ENCODE results near the gene SPEM3. TPM values are rescaled to one million over a fixed set of nuclear protein-coding genes. Genes with fewer than 3 reads are reported as not detected.

SPEM3 gene
- total RNA-seq: not detected
- long read RNA-seq: 0 reads

DNA sequence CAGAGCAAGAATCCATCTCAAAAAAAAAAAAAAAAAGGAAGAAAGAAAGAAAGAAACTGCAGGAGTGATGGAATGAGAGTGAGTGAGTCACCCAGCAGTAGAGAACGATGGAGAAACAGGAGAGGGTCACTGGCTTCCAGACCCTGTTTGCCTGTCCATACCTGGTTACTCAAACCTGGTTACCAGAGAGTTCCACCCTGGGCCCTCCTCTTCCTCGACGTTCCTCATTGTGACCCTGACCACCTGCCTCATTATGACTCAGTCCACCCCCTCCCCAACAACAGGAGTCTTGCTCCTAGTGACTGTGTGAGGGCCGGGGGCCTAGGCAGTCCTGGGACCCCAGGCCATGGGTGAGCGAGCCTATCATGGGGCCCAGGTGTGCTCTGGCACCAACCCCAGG, at the start of gene SPEM3:
Gene SPEM3 (plus strand): TSS at position 301 of the 400 bp plus-strand sequence. CDS start 46 bp downstream, at position 347.
- ATAC-seq: no peak
- intact Hi-C loops (cut with DNase I): no loop called here
- no peak for DNase-seq (ENCODE audit: missing footprints)

DNA sequence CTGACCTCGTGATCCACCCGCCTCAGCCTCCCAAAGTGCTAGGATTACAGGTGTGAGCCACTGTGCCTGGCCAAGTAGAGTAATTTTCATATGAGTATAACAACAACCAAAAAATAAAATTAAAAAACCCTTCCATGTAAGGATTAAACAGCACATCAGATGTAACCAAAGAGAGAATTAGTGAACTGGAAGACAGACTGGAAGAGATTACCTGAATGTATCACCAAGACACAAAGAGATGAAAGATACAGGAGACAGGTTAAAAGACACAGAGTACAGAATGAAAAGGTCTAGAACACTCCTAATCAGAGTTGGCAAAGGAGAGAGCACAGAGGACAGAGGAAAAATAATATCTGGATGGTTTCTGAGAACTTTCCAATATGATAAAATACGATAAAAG, 49.5 kb upstream of the SPEM3 start:
- DNase-seq (ENCODE audit: missing footprints) (no peak), ATAC-seq (no peak)
- intact Hi-C loops (cut with DNase I): no loop called here

DNA sequence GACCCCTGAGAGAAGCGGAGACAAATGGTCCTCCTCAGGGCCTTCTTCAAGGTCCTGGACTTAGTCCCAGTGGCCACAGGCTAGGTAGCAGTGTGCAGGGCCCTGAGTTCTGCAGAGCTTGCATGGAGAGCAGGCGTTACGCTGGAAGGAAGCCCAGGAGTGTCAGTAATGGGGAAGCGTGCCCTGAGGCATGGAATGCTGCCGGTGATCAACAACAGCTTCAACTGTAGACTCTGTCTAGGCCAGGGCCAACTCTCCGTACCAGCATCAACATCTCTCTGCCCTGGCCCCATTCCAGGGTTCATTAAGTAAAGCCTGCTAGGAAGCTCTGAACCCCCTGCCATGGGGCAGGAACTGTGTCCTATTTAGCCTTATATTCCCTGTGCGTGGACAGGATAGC, 48.3 kb upstream of the SPEM3 start:
- intact Hi-C loops (cut with DNase I): no loop called here
- ATAC-seq: peak; percentile 83

DNA sequence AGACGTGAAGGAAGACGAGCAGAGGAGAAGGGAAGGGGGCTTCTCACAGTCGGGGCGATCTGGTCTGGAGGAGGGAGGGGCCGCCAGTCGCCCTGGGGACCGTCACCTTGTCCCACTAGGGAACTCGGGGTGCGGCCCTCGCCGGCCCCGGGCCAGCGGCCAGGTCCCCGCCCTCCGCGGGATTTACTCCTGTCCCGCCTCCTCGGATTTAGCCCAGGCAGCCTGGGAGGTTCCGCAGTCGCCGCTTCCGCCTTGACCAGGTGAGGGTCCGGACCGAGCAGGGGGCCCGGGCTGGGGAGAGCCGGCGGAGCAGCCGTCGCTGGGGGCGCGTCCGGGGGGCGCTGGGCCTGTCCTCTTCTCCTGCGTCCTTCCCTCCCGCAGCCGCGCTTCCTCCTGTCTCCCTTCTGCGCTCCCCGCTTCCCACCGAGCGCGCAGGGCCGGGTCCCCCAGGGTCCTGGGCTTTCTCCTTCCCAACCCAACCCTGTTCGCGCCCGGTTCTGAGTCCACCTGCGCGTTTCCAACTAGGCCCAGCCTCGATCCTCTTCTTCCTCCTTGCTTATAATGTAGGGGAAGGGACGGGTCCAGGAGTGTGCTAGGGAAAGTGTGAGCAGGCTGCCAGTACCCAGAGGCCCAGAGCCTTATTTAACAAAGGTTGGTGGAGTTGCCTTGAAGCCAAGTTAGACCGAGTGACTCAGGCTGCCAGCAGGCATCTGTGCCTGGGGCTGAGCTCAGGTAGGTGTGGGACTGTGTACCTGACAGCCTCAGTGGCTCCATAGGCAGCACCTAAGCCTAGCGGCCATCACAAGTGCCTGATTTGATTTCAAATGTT, 47.6 kb upstream of the SPEM3 start, which contains the start of gene TNK1:
Gene TNK1 (plus strand): TSS at position 235 of the 829 bp plus-strand sequence. CDS start 1,838 bp downstream, outside the sequence.
- DNase-seq (ENCODE audit: missing footprints) (peak; percentile 75), ATAC-seq (peak; percentile 60)
- intact Hi-C loops (cut with DNase I): no loop called here

More for the DNA sequence above, 48.3 kb upstream of the SPEM3 start:
- DNase-seq (ENCODE audit: missing footprints): peak; percentile 76

DNA sequence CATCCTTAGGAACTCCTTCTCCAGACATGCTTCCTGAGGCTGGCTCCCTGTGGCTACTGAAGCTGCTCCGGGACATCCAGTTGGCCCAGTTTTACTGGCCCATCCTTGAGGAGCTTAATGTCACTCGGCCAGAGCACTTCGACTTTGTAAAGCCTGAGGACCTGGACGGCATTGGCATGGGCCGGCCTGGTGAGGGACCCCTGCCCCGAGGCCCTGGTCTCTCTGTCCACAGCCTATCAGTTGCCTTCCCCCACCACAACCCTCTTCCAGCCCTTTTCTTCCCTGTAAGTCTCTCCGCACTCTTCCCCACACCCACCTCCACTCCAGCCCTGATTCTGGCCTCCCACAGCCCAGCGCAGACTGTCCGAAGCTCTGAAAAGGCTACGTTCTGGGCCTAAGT, 45.8 kb upstream of the SPEM3 start:
- DNase-seq (ENCODE audit: missing footprints): no peak

DNA sequence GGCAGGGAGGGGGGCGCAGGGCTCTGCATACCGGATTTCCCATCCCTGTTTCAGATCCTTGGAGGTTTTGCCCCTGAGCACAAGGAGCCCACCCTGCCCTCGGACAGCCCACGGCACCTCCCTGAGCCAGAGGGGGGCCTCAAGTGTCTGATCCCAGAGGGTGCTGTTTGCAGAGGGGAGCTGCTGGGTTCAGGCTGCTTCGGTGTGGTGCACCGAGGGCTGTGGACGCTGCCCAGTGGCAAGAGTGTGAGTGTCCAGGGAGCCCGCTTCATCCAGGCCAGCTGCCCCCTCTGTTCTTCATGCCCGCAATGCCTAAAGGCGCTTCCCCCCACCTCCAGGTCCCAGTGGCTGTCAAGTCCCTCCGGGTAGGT, 45.3 kb upstream of the SPEM3 start:
- intact Hi-C loops (cut with DNase I): no loop called here
- DNase-seq (ENCODE audit: missing footprints): no peak
- no peak for ATAC-seq

More for the DNA sequence above, 45.8 kb upstream of the SPEM3 start:
- ATAC-seq: no peak
- intact Hi-C loops (cut with DNase I): no loop called here

DNA sequence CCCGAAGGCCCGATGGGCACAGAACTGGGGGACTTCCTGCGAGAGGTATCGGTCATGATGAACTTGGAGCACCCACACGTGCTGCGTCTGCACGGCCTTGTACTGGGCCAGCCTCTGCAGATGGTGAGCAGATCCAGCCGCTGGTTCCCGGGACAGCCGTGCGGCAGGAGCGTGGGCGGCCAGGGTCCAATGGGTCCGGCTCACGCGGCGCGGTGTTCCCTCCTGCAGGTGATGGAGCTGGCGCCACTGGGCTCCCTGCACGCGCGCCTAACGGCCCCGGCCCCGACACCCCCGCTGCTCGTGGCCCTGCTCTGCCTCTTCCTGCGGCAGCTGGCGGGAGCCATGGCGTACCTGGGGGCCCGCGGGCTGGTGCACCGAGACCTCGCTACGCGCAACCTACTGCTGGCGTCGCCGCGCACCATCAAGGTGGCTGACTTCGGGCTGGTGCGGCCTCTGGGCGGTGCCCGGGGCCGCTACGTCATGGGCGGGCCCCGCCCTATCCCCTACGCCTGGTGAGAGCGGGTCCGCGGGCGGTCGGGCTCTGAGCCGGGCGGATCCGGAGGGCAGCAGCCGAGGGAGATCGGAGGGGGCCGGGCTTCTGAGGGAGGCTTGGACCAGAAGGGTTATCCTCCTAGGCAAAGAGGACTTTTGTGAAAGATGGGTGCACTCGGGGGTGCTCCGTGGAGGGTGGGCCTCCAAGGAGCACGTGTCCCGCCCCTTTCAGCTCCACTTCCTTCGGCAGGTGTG, 44.7 kb upstream of the SPEM3 start:
- DNase-seq (ENCODE audit: missing footprints): peak; percentile 72
- intact Hi-C loops (cut with DNase I): no loop called here
- peak; percentile 58 for ATAC-seq

DNA sequence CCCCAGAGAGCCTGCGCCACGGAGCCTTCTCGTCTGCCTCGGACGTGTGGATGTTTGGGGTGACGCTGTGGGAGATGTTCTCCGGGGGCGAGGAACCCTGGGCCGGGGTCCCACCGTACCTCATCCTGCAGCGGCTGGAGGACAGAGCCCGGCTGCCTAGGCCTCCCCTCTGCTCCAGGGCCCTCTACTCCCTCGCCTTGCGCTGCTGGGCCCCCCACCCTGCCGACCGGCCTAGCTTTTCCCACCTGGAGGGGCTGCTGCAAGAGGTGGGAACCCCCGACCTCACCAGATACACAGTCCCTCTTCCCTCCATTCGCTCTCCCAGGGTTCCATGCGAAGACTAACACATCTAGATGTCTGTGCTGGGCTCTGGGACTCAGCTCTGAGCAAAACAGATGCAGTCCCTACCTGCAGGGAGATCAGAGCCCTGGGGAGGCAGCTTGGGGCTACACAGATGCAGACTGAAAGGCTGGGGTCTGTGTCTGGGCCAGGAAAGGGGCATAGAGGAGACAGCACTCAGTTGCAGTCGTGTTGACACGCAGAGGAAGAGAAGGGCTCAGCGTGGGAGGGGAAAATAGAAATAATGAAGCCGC, 44.1 kb upstream of the SPEM3 start:
- ATAC-seq (no peak), DNase-seq (ENCODE audit: missing footprints) (no peak)
- intact Hi-C loops (cut with DNase I): no loop called here

DNA sequence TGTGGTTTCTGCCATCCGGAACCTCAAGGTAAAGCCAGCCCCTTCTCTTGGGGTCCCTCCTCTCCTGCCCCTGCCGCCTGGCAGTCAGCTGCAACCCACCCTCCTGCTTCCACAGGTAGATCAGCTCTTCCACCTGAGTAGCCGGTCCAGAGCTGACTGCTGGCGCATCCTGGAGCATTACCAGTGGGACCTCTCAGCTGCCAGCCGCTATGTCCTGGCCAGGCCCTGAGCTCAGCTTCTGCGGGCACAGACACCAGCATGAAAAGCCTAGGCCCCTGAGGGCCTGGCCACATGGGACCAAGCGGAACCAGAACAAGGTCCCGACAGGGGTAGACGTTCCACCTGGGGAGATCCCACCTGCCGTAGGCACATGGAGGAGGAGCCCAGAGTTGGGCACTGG, 39.8 kb upstream of the SPEM3 start:
- no peak for ATAC-seq
- intact Hi-C loops (cut with DNase I): no loop called here
- no peak for DNase-seq (ENCODE audit: missing footprints)

DNA sequence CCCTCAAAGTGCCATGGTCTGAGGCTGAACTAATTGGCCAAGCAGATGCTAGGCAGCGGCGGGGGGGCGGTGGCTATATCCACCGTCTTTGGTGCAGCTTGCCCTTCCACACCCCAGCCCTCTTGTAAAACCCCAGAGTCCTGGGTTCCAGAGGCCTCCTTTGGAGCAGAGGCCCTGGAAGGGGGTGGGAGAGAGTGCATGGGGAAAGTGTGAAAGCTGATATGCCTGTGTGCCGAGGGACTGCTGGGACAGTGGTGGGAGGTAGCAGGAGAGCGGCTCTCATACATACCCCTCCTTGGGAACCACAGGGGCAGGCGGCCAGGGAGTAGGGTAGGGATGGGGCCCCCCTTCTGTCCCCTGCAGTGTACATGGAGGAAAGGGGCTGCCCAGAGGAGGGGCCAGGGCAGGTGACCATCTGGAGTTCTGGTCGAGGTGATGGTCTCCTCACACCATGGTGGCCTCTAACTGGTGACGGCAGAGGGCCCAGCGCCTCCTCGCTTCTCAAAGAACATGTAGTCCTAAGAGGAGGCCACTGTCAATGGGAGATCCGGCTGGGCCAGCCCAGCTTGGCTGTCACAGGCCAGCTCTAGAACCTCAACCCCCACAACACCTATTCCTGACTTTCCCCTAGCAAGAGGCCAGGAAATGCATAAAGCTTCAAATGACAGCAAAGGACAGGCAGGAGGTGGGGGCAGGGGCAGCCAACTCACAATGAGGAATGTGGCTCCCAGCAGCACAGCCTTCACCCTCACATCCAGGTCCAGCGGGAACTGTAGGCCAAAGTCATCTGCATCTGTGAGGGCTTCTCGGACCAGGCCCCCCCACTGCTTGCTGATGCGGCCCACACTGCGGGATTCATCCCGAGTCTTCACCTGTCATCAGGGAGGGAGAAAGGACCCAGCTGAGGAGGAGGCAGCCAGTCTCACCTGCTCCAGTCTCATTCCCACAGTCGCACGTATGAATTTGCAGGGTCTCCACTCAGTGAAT, 38.4 kb upstream of the SPEM3 start:
- ATAC-seq: no peak
- no peak for DNase-seq (ENCODE audit: missing footprints)
- intact Hi-C loops (cut with DNase I): loop anchor here (5.0 kb wide), 2 partner anchors 73 to 182 kb away; partner anchors contain the start of gene GPS2

DNA sequence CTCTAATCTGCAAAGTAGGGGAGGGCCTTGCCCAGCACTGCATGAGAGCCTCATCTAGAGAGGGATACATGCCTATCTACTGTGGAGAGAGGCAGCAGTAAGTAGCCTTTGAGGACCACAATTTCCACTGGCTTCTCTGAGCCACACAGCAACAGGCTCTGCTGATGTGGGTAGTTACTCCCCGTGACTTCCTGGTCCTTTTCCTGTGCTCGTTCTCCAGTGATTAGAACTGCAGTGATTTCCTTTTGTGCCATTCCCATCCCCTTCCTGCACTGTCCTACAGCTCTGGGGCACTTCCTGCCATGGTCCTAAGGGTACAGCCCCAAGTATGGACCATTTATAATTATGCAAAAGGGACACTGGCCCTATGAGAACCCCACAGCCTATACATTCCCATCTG, 37.4 kb upstream of the SPEM3 start:
- intact Hi-C loops (cut with DNase I): loop anchor here (5.0 kb wide), 2 partner anchors 74 to 181 kb away; partner anchors contain the start of gene GPS2
- DNase-seq (ENCODE audit: missing footprints): no peak
- no peak for ATAC-seq

DNA sequence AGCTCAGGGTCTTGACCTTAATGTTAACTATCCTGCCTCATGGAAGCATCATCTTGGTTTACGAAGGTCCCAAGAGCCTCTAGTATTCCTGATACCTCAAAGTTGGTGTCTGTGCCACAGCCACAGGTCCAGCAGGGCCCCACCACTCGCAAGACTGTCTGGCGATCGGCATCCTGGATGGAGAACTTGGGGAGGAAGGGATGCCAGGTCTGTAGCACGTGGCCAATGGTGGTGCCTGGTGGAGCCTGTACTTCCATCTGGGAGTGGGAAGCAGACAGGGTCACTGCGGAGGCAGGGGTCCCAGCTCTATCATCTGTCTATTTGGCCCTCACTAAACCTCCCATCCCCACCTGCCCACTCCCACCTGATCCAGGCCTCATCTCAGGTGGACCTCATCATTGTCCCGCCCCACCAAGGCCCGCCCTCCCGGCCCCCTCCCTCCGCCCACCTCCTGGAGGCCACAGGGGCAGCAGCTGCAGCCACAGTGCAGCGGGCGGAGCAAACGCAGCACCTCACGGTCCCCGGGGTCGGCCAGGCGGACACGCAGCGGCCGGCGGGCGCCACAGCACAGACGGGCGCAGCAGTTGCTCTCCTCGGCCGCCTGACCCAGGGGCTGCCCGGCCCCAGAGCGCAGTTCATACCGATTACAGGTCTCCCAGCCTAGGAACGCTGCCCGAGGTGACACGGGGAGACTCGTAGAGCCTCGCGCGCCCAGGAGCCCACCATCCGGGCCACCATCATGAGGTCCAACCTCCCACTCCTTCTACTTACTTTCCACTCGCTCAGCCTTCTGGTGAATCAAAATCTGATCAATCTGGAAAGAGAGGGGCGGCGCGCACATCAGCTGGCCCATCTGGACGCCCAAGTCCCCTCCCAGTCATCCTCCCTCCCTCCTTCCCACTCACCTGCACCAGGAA, 35.7 kb upstream of the SPEM3 start:
- intact Hi-C loops (cut with DNase I): loop anchor here (5.0 kb wide), 2 partner anchors 76 to 179 kb away; partner anchors contain the start of gene GPS2
- ATAC-seq (no peak), DNase-seq (ENCODE audit: missing footprints) (no peak)

DNA sequence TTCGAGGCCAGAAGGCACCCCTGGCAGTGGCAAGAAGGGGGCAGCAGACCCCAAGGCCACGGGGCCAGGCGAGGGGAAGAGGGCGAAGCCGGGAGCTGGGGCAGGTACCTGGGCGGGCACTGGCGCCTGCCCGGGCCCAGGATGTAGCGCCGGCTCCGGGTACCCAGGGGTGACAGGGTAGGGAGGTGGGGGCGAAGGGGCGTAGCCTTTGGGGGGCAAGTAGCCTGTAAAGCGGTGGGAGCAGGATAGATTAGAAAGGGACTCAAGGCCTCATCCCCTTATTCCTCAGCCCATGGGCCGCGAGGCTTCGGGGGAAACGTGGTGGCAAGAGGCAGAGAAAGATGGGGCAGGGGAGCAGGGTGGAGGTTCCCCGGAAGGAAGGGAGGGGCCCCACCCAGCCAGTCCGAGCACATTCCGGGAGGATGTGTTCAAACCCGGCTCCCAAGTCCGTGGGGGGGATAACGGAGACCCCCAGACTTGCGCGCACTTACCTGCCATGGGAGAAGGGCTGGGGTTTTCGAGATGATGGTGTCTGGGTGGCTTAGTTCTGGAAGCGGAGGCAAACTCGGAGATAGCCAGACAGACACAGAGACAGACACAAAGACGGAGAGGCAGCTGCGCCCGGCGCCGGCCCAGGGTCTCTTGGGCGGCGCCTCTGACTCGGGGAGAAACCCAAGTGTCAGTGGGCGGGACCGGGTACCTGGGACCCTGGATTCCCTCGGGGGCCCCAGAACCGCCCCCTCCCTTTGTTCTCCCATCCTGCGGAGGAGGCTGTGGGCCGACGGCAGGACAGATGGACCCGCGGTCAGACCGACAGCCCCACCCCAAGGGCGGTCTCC, 34.8 kb upstream of the SPEM3 start:
- ATAC-seq (peak; percentile 15), DNase-seq (ENCODE audit: missing footprints) (peak; percentile 78)
- intact Hi-C loops (cut with DNase I): loop anchor here (2.0 to 5.0 kb wide), 3 partner anchors 43 to 178 kb away; partner anchors contain the start of gene GPS2

DNA sequence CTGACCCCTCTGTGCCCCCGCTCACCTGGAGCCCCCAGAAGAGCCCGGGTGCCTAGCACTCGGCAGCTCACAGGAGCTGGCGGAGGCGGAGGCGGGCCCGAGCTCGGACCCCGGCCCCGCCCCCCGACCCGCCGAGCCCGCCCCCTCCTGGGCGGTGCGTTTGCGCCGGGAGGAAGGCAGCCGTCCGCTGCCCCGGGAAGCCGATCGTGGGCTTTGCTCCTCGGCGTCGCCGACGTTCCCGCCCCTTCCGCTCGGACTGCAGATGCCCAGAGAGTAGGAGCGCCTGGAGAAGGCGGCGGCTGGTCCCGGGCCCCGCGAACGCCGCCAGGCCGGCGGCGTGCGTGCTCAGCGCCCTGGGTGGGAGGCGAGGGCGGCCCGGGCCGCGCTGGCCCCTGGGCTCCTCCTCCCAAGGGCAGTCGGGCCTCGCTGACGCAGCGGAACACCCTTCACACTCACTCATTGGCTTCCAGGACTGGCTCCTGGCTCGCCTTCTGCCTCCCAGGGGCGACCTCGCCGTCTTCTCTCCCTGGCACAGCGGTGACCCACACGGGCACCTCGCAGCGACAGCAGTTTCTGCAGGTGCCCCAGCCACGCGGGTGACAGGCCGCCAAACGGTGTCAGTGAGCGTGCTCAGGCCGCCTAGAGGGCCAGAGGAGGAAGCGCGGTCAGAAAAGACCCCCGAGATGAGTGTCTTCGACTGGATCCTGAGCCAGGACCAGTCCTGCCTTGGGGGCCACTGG, 34.0 kb upstream of the SPEM3 start, which contains the start of gene PLSCR3:
Gene PLSCR3 (minus strand): TSS at position 74 of the 740 bp plus-strand sequence. CDS start 415 bp downstream, outside the sequence.
- intact Hi-C loops (cut with DNase I): loop anchor here (2.0 to 5.0 kb wide), 3 partner anchors 44 to 178 kb away; partner anchors contain the start of gene GPS2
- DNase-seq (ENCODE audit: missing footprints): peak; percentile 94
- peak; percentile 94 for ATAC-seq

DNA sequence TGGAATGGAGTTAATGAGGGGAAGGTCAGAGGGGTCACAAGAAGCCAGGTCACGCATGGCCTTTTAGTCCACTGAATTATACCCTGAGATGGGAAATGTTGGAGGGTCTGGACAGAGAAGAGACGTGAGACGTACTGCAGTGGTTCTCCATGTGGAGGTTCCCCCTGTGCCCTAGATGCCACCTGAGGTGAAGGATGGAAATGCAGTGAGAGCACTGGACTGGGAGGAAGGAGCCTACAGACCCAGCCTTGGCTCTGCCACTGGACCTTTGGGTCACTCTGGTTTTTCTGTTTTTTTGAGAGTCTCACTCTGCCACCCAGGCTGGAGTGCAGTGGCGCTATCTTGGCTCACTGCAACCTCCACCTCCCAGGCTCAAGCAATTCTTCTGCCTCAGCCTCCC, 32.5 kb upstream of the SPEM3 start:
- no peak for DNase-seq (ENCODE audit: missing footprints)
- intact Hi-C loops (cut with DNase I): no loop called here
- ATAC-seq: no peak

Data from Right ventricle myocardium inferior (tissue), 1 donor.